Skin of body (tissue), 2 donors: ENCODE results near the gene ZNF598. TPM values are rescaled to one million over a fixed set of nuclear protein-coding genes. Genes with fewer than 3 reads are reported as not detected.
"Not testable (repeated sequence)": the region's sequence is repeated elsewhere in the genome, so short reads cannot be mapped to it uniquely, and the experiment has no call there.

Source experiments
- DNase-seq: peaks from one replicate; lab custom pipeline; 2025; lab: John Stamatoyannopoulos, UW
- total RNA-seq: library from RNA; depleted of rRNA; stranded (reverse); fragments of >200 nt; gene quantifications from one replicate; pipeline ENCODE4 v1.2.3, GENCODE V29; 2014

The ZNF598 gene
- total RNA-seq, 1 donor from 2014 or later, result 12.8 TPM

DNA sequence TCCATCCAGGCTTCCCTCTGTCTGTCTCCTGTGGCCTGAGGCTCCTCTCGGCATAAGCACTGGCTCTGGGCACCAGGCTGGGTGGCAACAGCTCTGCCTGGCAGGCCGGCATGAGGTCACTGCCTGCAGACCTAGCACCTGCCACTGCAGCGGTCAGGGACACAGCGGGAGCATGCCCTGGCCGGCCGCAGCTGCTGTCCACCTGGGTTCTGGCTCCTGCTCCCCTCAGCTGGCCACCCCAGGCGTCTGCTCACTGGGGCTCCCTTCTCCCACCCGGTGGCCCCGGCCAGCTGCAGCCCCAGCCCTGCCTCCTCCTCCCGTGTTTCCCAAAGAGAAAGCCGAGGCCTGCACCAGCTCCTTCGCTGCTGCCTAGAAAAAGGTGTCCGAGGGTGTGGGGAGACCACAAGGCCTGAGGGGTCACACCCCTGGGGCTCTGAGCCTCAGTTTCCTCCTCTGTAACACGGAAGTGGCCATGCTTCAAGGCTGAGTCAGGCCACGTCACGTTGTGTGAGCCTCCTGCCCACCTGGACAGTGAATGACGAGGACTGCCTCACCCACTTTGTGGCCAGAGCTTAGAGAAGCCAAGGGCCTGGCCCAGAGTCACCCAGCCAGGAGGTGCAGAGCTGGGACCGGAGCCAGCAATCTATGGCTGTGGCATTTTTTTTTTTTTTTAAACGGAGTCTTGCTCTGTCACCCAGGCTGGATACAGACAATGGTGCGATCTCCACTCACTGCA, 31.3 kb upstream of the ZNF598 start:
- no peak for DNase-seq

DNA sequence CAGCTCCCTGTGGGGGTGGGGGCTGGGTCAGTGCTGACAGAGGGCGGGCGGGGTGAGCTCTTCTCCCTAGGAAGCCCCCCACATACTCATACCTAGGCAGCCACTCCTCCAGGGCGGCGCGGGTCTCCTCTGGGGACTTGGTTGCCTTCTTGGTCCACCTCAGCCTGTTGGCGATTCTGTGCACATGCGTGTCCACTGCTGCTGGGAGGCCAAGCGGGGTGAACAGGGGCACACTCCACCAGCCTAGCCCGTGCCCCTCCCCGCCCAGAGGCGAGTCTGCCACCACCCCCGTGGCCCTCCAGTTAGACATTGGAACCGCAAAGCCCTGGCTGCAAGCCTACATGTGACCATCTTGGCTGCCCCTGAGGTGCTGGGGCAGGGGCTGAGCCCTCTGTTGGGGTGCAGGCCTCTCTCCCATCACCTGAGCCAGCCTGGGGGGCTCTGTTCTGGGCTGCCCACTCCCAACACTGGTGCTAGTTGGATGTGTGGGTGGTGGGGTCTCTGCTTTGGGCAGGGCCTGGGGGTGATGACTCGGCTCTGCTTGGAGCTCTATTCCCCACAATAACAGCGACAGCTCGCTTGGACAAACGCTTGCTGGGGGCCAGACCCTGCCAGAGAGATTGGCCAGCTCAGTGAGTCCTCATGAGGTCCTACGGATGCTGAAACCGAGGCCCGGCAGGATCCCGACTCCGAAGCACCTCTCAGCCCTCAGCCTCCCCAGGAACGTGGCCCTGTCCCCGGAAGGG, 30.6 kb upstream of the ZNF598 start:
- no peak for DNase-seq

DNA sequence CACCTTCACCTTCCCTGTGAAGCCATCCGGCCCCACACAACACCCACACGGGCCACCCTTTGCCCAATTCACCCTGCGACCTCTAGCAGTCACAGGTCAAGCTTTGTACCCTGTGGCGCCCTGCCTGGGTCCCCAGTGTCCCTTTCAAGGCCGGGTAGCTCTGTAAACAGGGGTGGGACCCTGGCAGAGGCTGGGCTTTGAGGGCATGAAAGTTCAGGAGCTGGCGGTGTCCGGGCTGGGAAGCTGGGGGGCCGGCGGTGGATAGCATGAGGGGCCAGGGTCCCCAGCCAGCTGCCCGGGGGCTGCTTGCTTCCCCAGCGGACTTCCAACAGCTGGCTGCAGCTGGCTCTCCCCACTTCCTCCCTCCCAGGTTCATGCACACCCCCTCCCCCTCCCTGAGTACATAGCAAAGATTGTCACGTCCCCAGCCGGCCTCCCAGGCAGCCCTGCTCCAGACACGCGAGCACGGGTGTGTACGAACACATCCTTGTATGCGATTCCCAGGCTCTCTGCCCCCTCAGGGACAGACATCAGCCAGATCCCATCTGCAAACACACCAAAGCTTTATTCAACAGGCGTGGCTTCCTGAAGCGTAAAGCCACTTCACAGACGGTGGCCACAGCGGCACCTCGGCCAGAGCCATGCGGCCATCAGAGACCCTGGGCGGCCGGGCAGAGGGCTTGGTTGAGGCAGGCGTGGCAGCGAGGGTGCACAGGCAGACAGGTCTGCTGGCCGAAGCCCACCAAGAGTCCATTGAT, 29.8 kb upstream of the ZNF598 start:
- DNase-seq, result peak; percentile 93

DNA sequence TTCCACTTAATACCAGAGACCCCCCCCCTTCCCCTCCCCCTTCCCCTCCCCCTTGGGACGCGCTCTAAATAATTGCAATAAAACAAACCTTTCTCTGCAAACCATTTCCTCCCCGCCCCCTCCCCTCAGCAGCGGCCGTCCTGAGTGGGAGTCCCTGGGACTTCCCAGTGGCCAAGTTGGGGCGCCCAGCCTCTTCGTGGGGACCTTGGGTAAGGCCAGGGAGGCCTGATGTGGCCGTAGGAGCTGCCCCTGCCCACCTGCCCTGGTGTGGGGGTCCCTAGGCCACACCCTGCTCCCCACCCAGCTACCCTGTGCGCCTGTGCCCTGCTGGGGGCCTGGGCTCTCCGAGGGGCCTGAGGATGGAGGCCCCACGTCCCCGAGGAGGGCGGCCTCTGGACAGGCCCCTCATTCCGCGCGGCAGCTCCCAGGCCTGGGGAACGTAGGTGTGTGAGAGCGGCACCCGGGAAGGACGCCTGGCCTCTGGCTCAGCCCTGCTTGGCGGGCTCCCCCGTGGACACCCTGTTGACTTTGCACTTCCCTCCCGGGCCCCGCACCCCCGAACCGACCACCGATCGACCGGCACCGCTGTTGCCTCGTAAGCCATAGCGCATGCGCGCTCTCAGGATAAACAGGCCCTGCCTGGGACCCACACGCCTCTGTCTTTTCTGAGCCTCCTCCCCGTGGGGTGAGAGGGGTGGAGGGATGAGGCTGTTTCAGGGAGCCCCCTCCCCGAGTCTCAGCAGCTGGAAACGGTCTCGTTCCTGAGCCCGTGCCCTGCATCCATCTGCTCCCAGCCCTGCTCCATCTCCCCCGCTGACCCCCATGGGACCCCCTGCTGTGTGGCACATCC, 29.0 kb upstream of the ZNF598 start:
- DNase-seq, result peak; percentile 81

DNA sequence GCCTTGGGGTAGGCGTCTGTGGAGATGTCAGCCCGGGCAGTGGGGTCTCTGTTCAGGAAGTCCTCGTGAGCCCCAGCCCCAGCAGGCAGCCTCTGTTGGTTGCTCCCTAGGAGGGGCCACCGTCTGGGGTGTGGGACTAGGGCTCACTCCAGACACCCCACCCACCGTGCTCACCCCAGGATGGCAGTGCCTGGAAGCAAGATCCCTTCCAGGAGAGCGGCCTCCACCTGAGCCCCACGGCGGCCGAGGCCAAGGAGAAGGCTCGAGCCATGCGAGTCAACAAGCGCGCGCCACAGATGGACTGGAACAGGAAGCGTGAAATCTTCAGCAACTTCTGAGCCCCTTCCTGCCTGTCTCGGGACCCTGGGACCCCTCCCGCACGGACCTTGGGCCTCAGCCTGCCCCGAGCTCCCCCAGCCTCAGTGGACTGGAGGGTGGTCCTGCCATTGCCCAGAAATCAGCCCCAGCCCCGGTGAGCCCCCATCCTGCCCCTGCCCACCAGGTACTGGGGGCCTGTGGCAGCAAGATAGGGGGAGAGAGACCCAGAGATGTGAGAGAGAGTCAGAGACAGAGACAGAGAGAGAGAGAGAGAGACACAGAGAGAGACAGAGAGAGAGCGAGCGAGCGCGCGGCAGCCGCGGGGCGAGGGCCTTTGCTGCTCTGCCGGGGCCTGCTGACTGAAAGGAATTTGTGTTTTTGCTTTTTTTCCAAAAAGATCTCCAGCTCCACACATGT, 28.2 kb upstream of the ZNF598 start:
- no peak for DNase-seq

DNA sequence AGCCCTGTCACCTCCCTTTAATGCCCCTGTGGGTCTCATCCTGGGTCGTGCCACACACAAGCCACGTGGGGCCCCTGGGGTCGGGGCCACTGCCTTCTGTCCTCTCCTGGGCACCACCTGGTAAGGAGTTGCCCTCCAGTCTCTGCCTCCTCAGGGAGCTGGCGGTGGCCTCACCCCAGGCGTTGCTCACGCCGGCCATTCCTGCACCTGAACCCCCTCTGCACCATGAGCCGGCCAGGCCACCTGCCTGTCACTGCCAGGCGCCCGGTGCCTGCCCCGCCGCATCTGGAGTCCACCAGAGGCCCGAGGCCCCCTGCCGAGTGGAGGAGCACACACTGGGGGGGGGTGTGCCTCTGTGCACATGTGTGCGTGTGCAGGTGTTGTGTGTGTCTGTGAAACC, 27.5 kb upstream of the ZNF598 start:
- DNase-seq, result no peak

DNA sequence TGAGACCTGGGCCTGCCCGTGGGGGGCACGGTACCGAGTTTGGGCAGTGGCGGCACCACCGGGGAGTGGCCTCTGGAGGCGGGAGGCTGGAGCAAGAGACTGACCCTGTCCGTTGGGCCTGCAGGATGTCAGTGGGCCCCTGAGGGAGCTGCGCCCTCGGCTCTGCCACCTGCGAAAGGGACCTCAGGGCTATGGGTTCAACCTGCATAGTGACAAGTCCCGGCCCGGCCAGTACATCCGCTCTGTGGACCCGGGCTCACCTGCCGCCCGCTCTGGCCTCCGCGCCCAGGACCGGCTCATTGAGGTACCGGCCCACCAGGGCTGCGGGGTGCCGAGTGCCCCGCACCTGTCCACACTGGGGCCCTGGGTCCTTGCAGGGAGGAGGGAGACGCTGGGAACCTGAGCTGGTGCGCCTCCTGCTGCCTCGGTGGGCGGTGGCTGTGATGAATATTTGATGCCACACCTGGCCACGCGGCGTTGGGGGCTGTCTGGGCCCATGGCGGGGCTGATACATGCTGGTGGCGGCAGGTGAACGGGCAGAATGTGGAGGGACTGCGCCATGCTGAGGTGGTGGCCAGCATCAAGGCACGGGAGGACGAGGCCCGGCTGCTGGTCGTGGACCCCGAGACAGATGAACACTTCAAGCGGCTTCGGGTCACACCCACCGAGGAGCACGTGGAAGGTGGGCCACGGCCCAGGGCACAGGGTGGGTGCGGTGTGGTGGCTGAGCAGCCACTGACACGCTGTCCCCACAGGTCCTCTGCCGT, 26.8 kb upstream of the ZNF598 start:
- DNase-seq, result no peak

DNA sequence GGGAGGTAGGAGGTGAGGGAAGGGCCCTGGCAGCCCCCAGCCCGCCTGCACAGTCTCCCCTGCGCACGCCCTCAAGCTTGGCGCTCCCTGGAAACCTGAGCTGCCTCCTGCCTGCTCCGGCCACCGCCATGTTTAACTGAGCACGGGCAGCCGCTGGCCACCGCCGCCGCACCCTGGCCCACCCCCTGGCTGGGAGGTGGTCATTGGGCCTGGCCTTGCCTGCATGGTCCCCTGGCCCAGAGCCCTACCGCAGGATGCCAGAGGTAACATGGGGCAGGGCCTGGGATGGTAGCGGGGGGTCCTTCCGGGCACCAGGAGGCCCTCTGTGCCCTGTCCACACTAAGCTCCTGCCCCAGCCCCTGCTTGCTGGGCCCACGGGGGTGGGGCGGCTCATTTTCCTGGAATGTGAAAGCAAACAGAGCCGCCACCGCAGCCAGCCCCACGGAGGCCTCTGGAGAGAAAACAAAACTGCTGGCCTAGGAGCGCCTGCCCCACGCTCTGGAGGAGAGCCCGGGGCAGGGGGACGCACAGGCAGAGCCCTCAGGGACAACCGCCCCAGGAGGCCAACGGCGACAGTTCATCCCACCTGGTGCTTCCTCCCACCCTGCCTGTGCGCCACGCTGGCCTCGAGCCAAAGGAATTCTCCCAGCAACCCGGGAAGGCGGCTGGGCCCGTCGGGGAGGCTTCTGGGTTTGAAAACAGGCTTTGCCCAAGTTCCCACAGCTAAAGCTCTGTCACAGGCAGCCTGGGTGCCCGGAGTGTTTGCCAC, 26.0 kb upstream of the ZNF598 start:
- no peak for DNase-seq

DNA sequence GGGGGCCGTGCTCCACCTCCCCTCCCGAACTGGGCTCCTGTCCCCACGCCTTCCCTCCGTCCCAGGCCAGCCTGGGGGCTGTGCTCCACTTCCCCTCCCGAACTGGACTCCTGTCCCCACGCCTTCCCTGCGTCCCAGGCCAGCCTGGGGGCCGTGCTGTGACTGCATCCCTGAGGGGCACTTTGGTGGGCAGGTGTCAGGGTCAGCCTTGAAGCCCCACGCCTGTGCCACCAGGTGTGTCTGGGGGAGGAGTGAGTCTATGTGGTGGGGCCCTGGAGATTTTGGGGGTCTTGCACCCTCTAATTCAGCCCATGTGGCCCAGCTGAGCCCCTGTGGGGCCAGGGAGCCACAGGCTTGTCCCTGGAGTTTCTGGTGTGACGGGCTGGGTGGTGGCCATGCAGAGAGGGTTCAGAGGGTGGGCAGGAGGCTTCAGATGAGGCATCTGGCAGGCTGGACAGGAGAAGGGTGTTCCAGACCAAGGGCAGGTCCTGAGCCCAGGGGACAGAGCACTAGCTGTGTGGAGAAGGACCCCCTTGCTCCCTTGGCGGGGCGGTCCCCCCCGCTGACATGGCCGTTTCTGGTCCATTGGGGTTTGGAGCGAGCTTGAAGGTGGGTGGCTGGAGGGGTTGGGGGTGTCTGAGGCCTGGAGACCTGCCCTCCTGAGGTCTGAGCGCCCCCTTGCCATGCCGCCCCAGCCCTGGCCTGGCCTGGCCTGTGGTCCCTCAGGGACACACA, 25.2 kb upstream of the ZNF598 start:
- DNase-seq, result no peak

DNA sequence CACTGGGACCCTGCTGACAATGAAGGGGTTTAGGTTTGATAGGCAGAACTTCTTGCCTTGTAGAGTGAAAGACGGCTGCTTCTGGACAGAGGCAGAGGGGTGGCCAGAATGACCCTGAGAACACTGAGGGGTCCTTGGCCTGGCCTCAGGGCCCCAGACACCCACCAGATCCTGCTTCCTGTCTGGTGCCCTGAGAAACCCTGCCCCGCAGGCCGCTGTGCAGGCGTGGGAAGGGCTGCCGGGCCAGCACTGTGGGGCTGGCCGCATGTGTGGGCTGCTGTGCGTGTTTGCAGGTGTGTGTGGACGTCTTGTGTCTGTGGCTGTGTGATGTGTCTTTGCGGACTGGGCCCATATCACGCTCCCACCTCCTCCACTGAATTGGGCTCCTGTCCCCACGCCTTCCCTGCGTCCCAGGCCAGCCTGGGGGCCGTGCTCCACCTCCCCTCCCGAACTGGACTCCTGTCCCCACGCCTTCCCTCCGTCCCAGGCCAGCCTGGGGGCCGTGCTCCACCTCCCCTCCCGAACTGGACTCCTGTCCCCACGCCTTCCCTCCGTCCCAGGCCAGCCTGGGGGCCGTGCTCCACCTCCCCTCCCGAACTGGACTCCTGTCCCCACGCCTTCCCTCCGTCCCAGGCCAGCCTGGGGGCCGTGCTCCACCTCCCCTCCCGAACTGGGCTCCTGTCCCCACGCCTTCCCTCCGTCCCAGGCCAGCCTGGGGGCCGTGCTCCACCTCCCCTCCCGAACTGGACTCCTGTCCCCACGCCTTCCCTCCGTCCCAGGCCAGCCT, 24.5 kb upstream of the ZNF598 start:
- DNase-seq, result not testable (repeated sequence)

DNA sequence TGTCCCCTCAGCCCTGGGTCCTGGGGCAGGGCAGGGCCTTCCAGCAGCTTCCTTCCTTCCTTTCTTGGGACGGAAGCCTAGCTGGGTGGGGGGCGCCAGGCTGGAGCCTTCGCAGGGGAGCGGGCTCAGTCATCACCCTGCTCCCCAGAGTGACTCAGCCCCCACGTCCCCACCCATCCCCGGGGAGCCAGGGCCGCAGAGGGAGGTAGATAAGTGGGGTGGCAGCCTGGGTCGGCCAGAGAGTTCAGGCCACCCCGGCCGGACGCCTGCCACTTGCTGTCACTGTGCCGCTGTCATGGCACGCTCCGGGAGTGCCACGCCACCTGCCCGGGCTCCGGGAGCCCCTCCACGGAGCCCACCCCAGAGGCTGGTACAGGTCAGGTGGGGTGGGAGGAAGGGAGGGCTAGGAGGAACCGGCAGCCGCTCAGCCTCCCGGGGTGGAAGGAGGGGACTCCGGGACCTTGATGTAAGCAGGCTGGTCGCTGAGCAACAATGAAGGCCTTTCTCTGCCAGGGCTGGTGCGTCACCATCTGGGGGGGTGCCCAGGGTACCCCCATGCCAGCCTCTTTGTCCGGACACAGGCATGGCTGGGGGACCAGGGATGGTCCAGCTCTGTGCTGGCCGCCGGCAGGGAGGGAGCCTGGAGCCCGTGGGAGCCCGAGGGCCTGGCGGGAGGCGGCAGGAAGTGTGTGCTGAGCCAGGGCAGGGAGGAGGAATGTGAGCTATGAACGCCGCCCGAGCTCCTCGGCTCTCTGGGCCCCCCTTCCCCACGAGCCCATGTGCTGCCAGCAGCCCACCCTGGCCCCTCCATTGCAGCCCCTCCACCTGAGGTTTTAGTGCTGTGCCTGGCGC, 23.7 kb upstream of the ZNF598 start:
- peak; percentile 68 for DNase-seq

DNA sequence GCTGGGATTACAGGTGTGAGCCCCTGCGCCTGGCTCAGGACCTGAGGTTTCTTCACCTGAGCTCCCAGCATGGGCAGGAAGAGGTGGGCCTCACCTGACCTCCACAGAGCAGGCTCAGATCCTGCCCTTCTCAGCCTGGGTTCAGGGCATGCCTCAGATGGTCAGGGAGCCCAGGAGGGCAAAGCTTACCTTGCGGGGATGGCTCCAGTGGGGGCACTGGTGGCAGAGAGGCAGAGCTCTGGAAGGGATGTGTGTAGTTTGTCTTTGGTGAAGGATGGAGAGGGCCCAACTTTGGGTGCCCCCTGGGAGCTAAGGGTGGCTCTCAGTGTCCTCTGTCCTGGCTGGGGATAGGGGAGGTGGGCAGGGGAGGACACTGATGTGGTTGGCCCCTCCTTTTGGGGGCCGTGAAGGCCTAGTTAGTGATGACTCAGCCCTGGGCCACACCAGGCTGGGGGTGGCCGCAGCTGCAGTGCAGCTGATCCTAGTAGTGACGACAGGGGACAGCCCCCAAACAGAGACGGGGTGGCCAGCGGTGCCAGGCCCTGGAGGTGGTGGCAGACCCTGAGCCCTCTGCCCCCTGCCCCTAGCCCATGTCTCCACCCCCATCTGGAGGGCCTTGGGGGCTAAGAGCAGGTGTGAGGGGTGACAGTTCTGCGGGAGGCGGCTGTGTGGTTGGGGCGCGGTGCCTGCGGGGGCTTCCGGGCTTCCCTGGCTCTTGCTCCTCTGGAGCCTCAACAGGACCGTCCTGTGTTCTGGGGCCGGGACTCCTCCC, 22.9 kb upstream of the ZNF598 start:
- DNase-seq, result no peak

DNA sequence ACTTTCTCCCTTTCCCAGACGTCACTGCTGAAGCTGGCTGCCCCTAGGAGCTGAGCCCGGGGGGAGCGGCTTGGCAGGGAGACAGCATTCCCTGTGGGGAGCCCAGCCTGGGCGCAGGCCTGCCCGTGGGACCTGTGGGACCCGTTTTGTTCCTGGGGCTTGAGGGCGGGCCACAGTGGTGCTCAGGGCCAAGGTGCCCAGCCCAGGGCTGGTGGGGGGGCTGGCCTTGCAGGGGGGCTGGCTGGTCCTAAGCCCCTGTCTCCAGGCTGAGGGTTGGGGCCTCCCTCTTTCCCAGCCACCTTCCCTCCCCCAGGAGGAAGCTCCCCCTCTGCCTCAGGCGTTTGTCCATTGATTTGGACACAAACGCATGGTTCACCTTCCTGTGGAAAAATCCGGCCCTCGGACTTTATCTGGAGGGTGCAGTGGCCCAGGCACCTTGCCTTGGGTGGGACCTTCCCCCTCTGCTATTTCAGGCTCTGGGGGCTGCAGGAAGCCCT, 21.5 kb upstream of the ZNF598 start:
- no peak for DNase-seq

DNA sequence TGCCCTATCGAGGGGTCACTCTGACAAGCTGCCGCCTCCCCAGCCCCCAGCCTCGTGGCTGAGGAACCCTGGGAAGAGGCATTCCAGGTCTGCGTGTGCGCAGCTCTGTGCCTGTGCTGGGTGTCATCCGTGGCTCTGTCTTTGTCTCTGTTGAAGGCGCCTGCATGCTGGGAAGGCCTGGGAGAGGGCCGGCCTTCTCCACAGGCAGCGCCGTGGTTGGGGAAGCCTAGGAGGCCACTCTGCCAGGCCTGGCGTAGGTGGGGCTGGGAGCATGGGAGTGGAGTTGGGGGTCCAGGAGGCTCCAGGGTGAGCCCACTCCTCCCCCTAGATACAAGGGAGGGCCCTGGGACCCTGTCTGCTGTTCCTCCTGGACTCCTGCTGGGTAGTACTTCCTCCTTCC, 20.4 kb upstream of the ZNF598 start:
- DNase-seq, result no peak

DNA sequence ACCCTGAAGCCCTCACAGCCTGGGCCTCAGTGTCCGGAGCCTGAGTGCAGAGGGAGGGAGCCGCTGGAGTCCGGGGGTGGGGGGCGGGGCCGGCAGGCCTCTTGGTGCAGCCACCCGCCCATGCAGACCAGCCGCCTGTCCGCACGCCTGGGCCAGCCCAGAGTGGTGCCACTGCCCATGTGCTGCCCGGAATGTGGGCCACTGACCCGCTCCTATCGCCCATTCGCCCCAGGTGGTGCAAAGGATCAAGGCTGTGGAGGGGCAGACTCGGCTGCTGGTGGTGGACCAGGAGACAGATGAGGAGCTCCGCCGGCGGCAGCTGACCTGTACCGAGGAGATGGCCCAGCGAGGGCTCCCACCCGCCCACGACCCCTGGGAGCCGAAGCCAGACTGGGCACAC, 19.7 kb upstream of the ZNF598 start:
- no peak for DNase-seq
